HG03565 (cell line): ENCODE results near the gene DHX32.
"Not testable (repeated sequence)": the region's sequence is repeated elsewhere in the genome, so short reads cannot be mapped to it uniquely, and the experiment has no call there.

Source experiments
- ATAC-seq: cut with Tn5 transposase; IDR thresholded peaks from one replicate; pipeline ENCODE4 v1.9.1; 2021; ENCODE audit warnings: mild to moderate bottlenecking, moderate library complexity; ENCODE audit not compliant: unreplicated experiment

DHX32 gene, protein sequence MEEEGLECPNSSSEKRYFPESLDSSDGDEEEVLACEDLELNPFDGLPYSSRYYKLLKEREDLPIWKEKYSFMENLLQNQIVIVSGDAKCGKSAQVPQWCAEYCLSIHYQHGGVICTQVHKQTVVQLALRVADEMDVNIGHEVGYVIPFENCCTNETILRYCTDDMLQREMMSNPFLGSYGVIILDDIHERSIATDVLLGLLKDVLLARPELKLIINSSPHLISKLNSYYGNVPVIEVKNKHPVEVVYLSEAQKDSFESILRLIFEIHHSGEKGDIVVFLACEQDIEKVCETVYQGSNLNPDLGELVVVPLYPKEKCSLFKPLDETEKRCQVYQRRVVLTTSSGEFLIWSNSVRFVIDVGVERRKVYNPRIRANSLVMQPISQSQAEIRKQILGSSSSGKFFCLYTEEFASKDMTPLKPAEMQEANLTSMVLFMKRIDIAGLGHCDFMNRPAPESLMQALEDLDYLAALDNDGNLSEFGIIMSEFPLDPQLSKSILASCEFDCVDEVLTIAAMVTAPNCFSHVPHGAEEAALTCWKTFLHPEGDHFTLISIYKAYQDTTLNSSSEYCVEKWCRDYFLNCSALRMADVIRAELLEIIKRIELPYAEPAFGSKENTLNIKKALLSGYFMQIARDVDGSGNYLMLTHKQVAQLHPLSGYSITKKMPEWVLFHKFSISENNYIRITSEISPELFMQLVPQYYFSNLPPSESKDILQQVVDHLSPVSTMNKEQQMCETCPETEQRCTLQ

DNA sequence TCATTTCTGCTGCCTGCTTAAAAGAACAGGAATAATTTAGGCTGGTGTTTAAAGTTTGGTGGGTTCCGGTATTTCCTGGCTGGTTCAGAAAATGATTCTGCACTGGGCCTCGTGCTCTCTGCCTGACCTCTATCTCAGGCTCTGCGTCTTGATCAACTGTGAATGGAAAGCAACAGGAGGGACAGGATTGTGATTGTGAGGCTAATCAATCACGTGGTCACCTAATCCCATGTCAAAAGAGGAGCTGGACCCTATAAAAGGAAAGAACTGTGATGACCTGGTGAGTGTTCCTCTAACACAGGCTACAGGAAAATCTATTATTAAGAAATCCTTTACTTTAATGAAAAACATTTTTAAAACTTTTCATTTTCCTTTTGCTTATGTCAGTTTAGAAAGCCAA, at the start of gene DHX32:
DHX32 (minus strand) TSS at position 101 of the 400 bp plus-strand sequence. CDS start 468 bp downstream, outside the sequence.
- no peak for ATAC-seq

DNA sequence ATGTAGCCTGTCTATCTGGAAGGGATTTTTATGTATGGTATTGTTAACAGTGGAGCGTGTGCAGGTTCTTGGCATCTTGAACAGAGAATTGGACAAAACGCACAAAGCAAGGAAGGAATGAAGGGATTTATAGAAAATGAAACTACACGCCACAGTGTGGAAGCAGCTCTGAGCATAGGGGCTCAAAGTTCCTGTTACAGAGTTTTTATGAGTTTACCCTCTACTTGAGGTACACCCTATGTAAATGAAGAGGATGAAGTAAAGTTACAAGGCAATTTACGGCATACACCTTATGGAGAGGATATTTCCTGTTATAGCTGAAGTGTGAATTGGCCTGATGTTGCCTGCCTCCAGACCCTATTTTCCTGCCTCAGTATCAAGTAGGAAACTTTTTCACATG, 48.5 kb upstream of the DHX32 start:
- ATAC-seq, result no peak

DNA sequence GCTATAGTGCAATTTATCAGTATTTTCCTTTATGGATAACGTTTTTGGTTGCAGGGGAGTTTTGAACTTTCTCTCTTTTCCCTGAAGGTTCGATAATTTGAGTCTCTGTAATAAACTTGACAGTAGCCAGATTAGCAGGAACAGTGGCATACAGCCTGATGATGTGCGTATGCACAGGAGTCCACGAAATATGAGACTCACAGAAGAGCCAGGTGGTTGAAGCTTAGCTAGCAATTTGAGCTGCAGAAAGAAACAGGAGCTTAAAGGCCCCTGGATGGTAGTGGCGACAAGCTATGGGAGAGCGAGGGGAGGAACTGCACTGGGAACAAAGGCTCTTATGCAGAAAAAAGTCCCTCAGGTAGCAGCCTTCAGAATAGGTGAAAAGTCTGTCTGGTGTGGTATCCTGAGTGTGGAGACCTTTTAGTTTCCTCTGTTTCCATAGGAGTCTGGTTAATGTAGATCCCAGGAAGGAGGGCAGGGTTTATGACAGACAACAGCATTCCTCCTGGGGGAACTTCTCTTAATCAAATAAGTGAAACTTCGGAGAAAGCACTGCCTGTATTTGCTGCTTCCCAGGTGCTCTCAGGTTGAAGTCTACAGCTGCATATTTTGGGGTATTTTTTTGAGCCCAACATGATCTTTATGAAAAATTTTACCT, 48.0 kb upstream of the DHX32 start:
- no peak for ATAC-seq

DNA sequence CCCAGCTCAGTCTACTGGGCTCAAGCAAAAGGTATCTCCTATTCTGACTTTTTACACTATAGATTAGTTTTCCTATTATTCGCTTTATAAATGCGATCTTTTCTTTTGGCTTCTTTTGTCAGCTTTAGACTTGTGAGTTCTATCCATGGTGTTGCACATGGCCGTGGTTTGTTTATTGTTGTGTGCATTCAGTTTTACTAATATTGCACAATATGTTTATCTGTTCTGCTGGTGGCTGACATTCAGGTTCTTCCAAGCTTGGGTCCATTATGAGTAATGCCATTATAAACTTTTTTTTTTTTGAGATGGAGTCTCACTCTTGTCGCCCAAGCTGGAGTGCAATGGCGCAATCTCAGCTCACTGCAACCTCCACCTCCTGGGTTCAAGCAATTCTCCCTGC, 46.2 kb upstream of the DHX32 start:
- not testable (repeated sequence) for ATAC-seq

DNA sequence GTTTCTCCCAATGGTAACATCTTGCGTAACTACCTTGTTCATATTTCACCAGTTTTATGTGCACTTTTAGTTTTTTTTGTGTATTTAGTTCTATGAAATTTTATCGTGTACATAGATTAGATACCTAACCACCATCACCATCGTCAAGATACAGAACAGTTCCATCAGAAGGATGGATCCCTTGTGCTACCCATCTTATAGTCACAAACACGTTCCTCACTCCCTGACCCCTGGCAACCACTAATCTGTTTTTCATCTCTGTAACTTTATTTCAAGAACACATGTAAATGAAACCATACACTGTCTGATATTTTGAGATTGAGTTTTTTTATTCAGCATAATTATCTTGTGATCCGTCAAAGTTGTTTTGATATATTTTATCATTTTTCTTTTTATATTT, 45.2 kb upstream of the DHX32 start:
- no peak for ATAC-seq

DNA sequence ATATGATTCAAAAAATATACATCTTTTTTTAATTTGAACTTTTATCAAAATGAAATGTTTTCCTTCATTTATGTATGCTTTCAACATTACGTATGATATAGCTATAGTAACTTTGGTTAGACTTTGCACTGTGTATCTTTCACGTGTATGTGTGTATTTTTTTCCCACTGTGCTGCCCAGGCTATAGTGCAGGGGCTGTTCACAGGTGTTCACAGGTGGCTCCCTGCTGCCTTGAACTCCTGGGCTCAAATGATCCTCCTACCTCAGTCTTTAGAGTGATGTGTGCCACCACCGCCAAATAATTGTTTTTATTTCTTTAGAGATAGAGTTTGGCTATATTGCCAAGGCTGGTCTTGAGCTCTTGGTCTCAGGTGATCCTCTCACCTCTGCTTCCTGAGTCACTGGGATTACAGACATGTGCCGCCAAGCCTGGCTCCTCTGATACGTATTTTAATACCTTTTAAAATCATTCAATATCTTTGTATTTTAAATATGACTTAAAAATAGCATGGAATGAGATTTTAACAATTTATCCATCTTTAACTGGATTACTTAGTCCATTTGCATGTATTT, 44.3 kb upstream of the DHX32 start:
- no peak for ATAC-seq

DNA sequence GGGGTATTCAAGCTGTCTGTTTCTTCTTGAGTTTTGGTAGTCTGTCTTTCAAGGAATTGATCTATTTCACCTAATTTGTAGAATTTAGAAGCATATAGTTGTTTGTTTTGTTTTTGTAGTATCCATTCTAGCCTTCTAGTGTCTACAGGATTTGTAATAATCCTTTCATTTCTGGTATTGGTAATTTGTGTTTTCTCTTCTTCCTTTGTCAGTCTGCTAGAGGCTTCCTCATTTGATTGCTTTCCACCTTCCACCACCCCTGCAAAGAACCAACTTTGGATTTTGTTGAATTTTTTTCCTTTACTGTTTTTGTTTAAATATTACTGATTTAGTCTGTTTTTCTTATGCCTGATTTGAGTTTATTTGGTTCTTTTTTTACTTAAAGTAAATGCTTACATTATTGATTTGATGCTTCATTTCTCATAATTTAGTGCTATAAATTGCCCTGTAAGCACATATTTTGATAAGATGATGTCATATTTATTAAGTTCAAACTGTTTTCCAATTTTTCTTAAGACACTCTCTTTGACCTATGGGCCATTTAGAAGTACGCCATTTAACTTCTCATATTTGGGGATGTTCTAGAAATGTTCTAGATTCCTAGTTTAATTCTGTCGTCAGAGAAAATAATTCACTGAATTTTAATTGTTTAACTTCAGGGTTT, 40.7 kb upstream of the DHX32 start:
- not testable (repeated sequence) for ATAC-seq

DNA sequence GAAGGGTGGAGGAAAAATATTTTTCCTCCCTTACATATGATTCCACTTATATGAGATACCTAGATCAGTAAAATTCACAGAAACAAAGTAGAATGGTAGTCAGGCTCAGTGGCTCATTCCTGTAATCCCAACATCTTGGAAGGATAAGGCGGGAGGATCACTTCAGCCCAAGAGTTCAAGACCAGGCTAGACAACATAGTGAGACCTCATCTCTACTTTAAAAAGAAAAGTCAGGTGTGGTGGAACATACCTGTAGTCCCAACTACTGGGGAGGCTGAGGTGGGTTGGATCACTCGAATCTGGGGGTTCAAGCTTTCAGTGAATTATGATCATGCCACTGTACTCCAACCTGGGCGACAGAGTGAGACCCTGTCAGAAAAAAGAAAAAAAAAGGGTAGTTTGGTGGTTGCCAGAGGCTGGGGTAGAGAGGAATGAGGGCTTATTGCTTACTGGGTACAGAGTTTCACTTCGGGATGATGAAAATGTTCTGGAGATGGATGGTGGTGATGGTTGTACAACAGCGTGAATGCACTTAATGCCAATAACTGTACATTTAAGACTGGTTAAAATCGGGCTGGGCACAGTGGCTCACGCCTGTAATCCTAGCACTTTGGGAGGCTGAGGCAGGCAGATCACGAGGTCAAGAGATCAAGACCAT, 36.7 kb upstream of the DHX32 start:
- ATAC-seq, result not testable (repeated sequence)

DNA sequence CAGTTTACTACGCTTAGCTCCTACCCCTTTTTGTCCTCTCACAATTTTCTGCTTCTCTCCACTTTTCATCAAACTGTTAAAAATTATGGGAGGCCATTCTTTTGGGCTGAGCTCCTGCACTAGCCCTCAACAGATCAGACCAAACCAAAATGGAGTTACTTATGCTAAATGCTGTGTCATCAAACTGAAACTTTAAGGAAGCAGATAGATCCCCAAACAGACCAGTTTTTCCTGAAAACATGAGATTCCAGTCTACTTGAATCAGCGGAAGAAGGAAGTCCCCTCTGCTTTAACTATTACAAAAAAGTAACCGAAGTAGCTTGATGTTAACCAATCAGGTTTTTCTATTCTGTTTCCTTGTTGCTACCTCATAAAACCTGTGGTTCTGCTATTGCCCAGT, 35.9 kb upstream of the DHX32 start:
- no peak for ATAC-seq

DNA sequence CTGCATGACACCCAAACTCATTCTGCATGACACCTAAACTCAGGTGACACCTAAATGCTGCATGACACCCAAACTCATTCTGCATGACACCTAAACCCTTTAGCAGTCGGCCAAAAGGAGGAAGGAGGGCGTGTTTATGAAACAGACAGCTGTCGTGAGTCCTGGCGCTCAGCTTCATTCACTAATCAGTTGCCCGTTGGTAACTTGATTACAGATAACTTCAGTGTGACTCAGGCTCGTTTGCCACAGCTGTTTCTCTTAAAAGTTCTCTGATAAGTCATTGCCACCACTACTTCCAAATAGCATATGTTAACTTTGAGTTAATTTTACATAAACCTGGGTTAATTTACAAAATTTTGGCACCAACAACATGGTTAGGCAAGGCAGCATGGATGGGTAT, 32.2 kb upstream of the DHX32 start:
- ATAC-seq, result not testable (repeated sequence)

DNA sequence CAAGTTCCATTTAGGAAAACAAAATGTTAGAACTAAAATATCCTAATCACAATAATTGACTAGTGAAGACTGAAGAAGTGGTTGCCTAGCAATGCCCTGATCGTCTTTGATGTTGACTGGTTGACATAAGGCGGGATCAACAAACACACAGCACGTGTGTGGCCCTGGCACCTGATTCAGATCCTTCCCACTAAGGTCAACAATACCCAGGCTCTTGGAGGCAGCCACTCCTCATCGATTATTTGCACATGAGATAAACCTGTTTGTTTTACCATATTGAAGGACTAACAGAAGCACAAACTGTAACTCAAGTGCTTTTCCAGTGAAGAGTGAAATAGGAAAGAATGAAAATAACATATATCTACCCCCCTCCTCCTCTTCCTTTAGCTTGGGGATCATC, 30.9 kb upstream of the DHX32 start:
- ATAC-seq, result no peak

DNA sequence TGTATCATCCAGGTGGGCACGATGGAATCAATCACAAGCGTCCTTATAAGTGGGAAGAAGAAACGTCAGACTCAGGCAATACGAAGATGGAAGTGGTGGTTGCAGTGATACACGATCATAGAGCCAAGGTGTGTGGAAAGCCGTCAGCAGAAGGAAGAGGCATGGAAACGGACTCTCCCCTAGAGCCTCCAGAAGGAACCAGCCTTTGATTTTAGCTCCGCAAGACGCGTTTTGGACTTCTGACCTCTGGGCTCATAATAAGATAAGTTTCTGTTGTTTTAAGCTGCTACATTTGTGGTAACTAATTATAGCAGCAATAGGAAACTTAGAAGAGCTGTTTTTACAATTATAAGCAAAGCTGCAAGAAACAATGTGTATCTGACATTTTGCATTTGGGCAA, 30.1 kb upstream of the DHX32 start:
- ATAC-seq, result no peak

DNA sequence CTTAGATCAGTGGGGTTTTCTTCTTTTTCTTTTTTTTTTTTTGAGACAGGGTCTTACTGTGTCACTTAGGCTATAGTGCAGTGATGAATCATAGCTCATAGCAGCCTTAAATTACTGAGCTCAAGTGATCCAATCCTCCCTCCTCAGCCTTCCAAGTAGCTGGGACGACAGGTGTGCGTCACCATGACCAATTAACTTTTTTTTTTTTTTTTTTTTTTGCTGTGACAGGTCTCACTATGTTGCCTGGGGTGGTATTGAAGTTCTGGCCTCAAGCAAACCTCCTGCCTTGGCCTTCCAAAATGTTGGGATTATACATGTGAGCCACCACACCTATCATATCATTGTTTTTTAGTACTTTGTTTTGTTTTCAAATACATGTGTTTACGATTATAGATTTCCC, 28.4 kb upstream of the DHX32 start:
- ATAC-seq, result not testable (repeated sequence)

DNA sequence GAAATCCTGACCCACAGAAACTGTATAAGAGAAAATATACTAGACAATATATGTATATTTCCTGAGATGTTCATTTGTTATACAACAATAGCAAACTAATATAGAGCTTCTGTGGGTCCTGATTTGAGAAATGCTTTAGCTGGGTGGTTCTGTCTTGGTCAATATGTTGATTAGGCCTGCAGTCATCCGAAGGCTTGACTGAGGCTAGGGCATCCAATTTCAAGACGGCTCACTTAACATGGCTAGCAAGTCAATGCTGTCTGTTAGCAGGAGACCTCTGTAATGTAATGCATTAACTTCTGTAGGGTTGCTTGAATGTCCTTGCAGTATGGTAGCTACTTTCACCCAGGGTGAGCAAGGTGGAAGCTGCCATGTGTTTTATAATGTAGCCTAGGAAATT, 27.7 kb upstream of the DHX32 start:
- ATAC-seq, result not testable (repeated sequence)

DNA sequence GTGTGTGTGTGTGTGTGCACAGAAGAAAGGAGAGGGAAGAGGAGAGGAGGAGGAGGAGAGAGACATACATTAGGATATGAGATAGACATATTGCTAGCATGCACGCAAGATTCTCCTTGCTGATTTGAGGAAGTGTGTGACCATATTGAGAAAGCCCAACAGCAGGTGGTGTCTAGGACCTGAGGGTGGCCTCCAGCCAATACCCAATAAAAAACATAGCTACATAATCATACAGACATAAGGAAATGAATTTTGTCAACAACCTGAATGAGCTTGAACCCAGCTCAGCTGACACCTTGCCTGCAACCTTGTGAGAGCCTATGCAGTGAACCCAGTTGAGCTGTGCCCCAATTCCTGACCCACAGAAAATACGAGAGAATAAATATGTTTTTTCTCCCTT, 26.5 kb upstream of the DHX32 start:
- not testable (repeated sequence) for ATAC-seq

DNA sequence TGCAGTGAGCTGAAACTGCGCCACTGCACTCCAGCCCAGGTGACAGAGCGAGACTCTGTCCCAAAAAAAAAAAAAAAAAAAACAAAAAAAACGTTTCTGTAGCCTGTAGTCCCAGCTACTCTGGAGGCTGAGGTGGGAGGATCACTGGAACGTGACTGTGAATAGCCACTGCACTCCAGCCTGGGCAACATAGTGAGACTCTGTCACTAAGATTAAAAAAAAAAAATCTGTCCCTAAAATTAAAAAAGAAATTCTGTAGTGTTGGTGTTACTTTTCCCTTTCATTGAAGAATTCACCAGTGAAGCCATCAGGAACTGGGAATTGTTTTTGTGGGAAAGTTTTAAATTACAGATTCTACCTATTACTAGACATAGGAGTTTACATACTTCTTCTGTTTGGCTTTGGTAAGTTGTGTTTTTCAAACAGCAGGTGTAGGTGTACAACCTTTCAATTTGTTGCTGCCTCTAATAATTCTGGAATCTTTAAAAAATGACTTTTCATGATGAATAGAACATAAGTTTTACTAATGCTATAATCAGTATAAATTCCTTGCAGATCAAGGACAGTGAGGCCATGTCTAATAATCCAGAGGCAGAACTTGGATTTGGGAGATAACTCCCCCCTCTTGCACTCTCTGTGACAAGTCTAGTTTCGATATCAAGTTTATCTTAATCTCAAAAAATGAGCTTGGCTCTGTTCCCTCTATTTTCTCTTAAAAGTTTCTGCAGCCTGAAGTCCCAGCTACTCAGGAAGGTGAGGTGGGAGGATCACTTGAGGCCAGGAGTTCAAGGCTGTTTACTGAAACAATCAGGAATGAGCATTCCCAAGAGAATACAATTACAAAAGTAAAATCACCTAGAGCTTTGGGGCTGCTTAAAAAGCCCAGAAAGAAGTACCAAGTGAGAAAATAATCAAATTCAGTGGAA, 24.2 kb upstream of the DHX32 start:
- ATAC-seq, result not testable (repeated sequence)

DNA sequence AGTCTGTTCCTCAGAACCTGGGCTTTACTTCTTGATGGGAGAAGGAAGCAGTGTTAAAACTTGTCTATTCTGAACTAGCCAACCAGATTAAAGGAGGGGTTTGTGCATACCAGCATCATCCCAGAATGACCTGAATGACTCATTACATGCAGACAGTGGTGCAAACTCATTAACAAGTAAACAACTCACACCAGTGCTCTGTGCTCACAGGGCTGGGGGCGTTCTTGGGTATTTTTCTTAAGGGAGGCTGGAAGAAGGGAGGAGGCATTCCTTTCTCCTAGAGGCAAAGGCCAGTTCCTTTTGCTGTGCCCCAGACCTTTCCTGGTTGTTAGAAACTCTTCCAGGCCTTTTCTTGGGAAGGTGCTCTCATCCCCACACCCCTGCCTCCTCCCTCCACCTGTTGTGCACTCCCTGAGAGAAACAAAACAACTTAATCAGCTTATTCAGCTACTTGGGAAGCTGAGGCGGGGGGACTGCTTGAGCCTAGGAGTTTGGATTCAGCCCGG, 22.1 kb upstream of the DHX32 start:
- not testable (repeated sequence) for ATAC-seq

DNA sequence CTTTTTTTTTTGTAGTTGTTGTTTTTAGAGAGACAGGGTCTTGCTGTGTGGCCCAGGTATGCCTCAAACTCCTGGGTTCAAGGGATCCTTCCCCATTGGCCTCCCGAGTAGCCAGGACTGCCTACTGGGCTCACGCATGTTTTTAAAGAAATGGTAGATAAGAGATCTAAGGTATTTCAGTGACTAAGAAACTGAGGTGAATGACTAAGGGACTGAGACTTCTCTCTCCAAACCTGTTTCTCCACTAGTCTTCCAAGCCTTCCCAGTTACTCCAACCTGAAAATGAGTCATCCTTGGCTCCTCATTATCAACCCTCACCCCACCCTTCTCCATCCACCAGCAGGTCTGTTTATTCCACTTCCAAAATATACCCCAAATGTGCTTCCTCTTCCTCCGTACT, 19.9 kb upstream of the DHX32 start:
- not testable (repeated sequence) for ATAC-seq

DNA sequence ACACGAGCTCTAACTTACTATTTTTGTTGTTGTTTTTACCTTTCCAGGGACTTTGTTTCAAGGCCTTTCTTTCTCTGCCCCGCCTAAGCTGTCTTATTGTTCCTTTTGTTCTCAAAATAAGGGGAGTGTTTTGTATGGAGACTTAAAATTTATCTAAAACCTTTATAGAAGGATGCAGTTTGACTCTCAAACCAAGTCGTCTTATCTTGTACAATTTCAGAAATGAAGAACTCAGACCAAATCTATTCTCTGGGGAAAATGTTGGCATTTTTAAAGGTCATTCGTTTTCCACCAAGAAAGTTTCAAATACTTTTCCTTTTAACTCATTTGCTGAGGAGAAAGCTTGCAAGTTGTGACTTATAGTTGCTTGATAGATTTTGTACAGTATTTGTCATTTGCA, 16.2 kb upstream of the DHX32 start:
- not testable (repeated sequence) for ATAC-seq
